IMR-90 (cell line): Measurements from ENCODE around the gene USP9X.
"Not testable (repeated sequence)": the region's sequence is repeated elsewhere in the genome, so short reads cannot be mapped to it uniquely, and the experiment has no call there.

Source experiments
- CEBPB ChIP-seq: IDR thresholded peaks from 2 replicates; pipeline ENCODE4 v1.6.1; 2012; ENCODE audit warnings: low read depth, low read length, improper control_type of control experiment
- MAFK ChIP-seq: IDR thresholded peaks from 2 replicates; pipeline ENCODE4 v1.6.1; 2012; ENCODE audit warnings: low read depth, low read length, improper control_type of control experiment
- POLR2A ChIP-seq: IDR thresholded peaks from 2 replicates; pipeline ENCODE4 v1.6.1; 2012; ENCODE audit warnings: mild to moderate bottlenecking, low read depth, low read length
- RAD21 ChIP-seq: IDR thresholded peaks from 2 replicates; pipeline ENCODE4 v1.6.1; 2012; ENCODE audit warnings: low read length, improper control_type of control experiment
- RCOR1 ChIP-seq: IDR thresholded peaks from 2 replicates; pipeline ENCODE4 v1.6.1; 2012; ENCODE audit warnings: mild to moderate bottlenecking, low read length, improper control_type of control experiment; ENCODE audit not compliant: insufficient replicate concordance
- RFX5 ChIP-seq: IDR thresholded peaks from 2 replicates; pipeline ENCODE4 v1.8.0; 2012; ENCODE audit warnings: low read depth, mild to moderate bottlenecking, low read length, moderate library complexity
- TF ChIP-seq, protein P1 (sequence below): conservative IDR thresholded peaks from 2 replicates; pipeline ENCODE4 v1.5.1; 2012; ENCODE audit warnings: mild to moderate bottlenecking, low read depth, low read length, improper control_type of control experiment

DNA sequence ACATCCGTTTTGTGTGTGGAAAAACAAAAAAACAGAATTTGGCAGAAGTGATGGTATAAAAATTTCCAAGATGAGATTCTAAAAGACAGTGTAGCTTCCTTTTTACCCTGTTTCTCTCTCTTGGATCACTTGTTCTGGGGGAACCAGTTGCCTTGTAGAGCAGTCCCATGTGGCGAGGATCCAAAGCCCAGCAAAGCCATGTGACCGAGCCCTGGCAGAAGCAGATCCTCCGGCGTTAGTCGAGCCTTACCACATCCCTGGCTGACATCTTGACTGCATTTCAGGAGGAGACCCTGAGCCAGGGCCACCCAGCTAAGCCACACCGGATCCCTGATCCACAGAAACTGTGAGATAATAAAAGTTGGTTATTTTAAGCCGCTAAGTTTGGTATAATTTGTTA, 22.0 kb upstream of the USP9X start:
- TF ChIP-seq, protein P1, sequence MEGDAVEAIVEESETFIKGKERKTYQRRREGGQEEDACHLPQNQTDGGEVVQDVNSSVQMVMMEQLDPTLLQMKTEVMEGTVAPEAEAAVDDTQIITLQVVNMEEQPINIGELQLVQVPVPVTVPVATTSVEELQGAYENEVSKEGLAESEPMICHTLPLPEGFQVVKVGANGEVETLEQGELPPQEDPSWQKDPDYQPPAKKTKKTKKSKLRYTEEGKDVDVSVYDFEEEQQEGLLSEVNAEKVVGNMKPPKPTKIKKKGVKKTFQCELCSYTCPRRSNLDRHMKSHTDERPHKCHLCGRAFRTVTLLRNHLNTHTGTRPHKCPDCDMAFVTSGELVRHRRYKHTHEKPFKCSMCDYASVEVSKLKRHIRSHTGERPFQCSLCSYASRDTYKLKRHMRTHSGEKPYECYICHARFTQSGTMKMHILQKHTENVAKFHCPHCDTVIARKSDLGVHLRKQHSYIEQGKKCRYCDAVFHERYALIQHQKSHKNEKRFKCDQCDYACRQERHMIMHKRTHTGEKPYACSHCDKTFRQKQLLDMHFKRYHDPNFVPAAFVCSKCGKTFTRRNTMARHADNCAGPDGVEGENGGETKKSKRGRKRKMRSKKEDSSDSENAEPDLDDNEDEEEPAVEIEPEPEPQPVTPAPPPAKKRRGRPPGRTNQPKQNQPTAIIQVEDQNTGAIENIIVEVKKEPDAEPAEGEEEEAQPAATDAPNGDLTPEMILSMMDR, result not testable (repeated sequence)
- TF ChIP-seq POLR2A, CEBPB, RFX5, MAFK, RCOR1, RAD21: not testable (repeated sequence)
